Measurements from ENCODE around the gene NDUFB6.
"Not testable (repeated sequence)": the region's sequence is repeated elsewhere in the genome, so short reads cannot be mapped to it uniquely, and the experiment has no call there.

Gene NDUFB6

DNA sequence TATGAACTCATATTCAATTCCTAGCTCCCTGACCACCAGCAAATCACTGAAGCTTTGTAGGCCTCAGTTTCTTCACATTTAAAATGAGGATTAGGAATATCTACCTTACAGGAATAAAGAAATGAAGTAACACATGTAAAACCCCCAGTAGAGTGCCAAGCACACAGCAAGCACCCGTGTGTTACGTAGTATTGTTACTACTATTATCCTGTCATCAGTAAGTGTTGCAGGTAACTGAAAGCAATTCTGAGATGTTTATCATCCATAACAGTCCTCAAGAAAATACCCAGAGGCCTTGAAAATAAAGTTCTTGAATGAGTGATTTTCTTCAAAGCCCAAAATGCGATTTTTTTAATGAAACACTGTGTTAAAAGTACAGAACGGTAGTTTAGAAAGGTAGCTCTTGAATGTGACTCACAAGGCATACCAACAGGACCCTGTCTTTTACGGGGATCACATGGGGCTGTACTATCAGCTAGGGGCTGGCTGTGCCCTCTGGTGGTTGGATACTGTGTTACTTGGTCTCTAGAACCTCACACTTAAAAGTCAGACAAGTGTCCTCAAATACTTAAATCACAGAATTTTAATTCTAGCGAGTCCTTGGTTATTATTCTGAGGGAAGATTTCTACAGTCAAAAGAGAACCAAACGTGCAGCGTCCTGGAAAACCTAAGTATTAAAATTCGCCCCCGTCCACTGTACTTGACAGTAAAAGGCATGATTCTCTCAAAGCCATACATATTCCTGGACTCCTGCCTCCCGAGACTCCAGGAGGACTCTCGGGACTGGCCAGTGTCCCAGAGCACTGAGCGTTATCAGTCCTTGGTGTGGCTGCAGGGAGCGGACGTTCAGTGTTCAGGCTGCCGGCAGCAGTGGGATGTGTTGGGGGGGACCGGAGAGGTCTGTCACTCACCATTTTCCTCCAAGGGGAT is 725 bp downstream of the NDUFB6 start:
- peak; percentile 55 to 66 for DNase-seq (ENCODE audit: low read depth in 2 of 2)

- no peak for DNase-seq (ENCODE audit: low read depth in 2 of 2)
Measured at GRCh38 chr9:32570262-32570661, 2.7 kb downstream of the NDUFB6 start.

- DNase-seq (ENCODE audit: low read depth in 2 of 2), result no peak
Measured at GRCh38 chr9:32566770-32567169, 6.2 kb downstream of the NDUFB6 start.

GRCh38 chr9:32565967-32566366 is 7.0 kb downstream of the NDUFB6 start:
- no peak for DNase-seq (ENCODE audit: low read depth in 2 of 2)

DNA sequence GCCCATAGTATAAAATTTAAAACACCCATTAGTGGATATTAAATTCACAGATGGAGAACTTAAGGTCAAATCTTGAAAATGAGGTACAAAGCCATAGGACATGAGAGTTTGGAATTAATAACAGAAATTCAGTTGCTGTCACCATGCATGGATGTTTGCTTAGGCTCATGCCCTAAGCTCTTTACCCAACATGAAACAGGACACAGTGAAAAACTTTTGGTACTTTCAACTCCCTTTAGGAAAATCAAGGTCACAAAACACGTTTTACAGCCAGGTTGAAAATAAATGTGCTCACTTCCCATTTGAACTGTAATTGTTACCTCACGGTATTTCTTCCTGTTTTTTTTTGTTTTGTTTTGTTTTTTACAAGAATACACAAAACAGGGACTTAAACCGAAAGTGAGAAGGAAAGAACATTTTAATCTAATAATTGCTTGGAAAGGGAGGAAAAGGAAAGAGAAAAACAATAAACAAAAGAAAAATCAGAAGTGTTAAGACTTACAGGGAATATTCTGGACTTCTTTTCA is 14.5 kb downstream of the NDUFB6 start:
- no peak for DNase-seq (ENCODE audit: low read depth in 2 of 2)

GRCh38 chr9:32554591-32554990 is 18.4 kb downstream of the NDUFB6 start:
- no peak for DNase-seq (ENCODE audit: low read depth in 2 of 2)

- DNase-seq (ENCODE audit: low read depth in 2 of 2), result no peak
Measured at GRCh38 chr9:32554107-32554506, 18.9 kb downstream of the NDUFB6 start.

GRCh38 chr9:32552172-32552872 is 20.6 kb downstream of the NDUFB6 start, which contains the start of the genes SMIM27 and TOPORS:
TSS of gene SMIM27 (plus strand) at chr9:32552327. CDS start at chr9:32552435, 108 bp downstream.
TSS of gene TOPORS (minus strand) at chr9:32552586. CDS start at chr9:32552436, 150 bp downstream.
- DNase-seq (ENCODE audit: low read depth in 2 of 2), result peak; percentile 82 to 84

- DNase-seq (ENCODE audit: low read depth in 2 of 2), result no peak
Measured at GRCh38 chr9:32551276-32552051, 21.5 kb downstream of the NDUFB6 start.

DNA sequence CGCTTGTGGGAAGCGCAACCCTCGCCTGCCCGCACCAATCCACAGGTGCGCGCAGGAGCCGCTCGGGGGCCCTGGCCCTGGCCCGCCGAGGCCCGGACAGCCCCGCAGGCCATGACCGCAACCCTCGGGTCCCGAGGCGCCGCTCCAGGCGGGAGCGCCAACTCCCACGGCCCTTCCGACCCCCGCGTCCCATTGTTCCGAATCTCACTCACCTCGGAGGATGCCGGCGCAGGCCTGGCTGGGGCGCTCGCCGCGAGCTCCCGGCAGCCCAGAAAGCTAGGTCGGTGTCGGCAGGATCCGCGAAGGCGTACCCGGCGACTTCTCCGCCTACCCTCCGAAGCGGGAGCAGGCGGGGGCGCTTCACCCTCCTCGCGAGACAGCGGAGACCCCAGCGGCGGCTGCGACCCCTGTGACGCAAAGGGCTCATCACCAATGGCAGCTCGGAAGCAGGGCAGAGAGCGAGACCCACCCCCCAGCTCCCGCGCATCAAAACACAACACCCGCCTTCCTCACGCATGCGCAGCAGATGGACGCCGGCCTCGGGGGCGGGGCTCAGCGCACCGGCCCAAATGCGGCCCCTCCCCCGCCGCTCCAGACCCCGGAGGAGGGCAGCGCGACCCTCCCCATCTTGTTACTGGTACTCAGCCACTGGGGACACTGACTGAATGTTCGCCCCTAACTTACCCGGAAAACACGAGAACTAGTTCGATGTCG is 22.2 kb downstream of the NDUFB6 start:
- peak; percentile 90 to 91 for DNase-seq (ENCODE audit: low read depth in 2 of 2)

GRCh38 chr9:32550150-32550561 is 22.8 kb downstream of the NDUFB6 start:
- no peak for DNase-seq (ENCODE audit: low read depth in 2 of 2)

- DNase-seq (ENCODE audit: low read depth in 2 of 2), result not testable (repeated sequence)
Measured at GRCh38 chr9:32548213-32548612, 24.7 kb downstream of the NDUFB6 start.

DNA sequence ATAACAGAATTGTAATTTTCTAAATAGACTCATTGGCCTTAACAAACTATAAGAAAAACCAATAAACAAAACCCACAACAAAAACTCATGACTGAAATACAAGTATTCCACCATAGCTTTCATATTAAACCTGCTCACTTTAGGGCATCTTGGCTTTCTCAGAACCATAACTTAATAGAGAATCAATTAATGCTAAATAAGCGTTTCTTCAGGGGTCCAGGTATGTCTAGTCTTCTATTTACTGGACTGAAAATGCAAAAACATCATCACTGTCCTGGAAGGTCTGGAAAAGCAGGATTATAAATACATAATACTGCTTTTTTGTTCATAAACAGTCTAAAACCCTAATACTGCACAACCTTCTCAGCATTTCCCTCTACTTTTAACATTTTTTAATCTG is 27.1 kb downstream of the NDUFB6 start:
- no peak for DNase-seq (ENCODE audit: low read depth in 2 of 2)

DNA sequence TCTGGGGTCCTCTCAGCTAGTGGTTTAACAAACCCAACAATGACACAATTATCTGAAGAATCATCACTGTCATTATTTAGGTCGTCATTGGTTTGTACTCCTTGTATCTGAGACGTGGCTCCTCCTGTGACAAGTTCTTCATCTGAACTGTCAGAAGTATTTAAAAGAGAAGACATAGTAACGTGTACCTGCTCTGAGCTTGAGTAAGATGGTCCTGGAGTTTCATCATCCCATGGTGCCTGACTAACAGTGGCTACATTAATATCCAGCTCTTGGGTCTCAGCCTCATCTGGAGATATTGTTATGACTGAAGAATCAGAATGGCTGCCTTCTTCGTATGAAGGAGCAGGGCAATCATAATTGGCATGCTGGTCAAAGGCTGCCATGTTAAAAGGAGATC is 29.9 kb downstream of the NDUFB6 start:
- no peak for DNase-seq (ENCODE audit: low read depth in 2 of 2)

GRCh38 chr9:32533816-32534215 is 39.1 kb downstream of the NDUFB6 start:
- DNase-seq (ENCODE audit: low read depth in 2 of 2), result no peak

DNA sequence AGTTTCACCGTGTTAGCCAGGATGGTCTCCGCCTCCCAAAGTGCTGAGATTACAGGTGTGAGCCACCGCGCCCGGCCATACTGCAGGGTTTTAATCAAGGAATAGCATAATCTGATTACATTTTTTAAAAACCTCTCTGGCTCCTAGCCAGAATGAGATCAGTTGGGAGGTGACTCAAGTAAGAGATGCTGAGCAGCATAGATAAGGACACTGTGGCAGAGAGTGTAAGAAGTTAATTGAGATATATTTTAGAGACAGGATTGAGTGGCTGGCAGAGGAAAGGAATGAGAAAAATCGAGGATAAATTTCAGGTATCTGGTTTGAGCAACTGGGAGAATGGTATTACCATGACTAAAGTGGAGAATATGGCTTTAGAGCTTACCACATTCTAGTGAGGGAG is 39.6 kb downstream of the NDUFB6 start:
- DNase-seq (ENCODE audit: low read depth in 2 of 2), result no peak

DNA sequence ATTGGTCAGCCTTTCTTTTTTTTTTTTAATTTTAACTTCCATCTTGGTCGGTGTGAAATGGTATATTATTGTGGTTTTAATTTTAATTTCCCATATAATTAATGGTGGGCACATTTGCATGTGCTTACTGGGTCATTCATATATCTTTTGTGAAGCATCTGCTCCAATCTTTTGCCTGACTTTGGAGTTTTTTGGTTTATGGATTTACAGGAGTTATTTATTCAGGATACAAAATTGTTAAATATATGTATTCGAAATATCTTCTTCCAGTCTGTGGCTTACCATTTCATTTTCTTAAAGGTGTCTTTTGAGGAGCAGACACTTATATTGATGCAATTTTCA is 46.3 kb downstream of the NDUFB6 start:
- no peak for DNase-seq (ENCODE audit: low read depth in 2 of 2)

GRCh38 chr9:32526041-32526706 is 46.8 kb downstream of the NDUFB6 start, which contains the start of gene RIGI:
TSS of gene RIGI (minus strand) at chr9:32526196. CDS start at chr9:32526166, 30 bp downstream.
- DNase-seq (ENCODE audit: low read depth in 2 of 2), result peak; percentile 53 to 67

DNA sequence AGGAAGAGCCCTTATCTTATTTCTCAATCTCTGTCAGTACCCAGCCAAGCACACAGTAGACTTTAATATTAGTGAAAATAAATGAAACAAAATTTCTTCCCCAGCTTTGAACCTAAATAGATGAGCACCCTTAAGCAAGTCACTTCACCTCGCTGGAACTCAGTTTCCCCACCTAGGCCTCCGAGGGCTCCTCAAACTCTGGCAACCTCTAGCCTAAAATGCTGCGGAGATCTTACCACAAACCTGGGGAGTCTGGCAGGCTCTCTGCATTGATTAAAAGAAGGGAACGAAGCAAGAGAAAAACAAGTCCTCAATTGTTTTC is 47.3 kb downstream of the NDUFB6 start:
- no peak for DNase-seq (ENCODE audit: low read depth in 2 of 2)

- no peak for DNase-seq (ENCODE audit: low read depth in 2 of 2)
Measured at GRCh38 chr9:32524892-32525708, 47.9 kb downstream of the NDUFB6 start.
